ENCODE measurements around the gene R3HCC1L.
A peak's percentile ranks its signal among the peaks of the same experiment; 100 is the strongest.

The R3HCC1L gene

GRCh38 chr10:98134431-98135221 is at the start of gene R3HCC1L:
TSS of gene R3HCC1L (plus strand) at chr10:98134657. CDS start at chr10:98208115, 73,458 bp downstream.
- peak; percentile 96 for DNase-seq

GRCh38 chr10:98085238-98085637 is 49.2 kb upstream of the R3HCC1L start:
- DNase-seq = no peak

GRCh38 chr10:98086837-98087708 is 47.4 kb upstream of the R3HCC1L start:
- no peak for DNase-seq

- DNase-seq = no peak
Measured at GRCh38 chr10:98088186-98088971, 46.1 kb upstream of the R3HCC1L start.

GRCh38 chr10:98090822-98091221 is 43.6 kb upstream of the R3HCC1L start:
- no peak for DNase-seq

GRCh38 chr10:98096316-98096715 is 38.1 kb upstream of the R3HCC1L start:
- no peak for DNase-seq

GRCh38 chr10:98096731-98097130 is 37.7 kb upstream of the R3HCC1L start:
- DNase-seq = no peak

GRCh38 chr10:98097175-98097574 is 37.3 kb upstream of the R3HCC1L start:
- DNase-seq = no peak

GRCh38 chr10:98097616-98098015 is 36.8 kb upstream of the R3HCC1L start:
- no peak for DNase-seq

GRCh38 chr10:98098247-98098646 is 36.2 kb upstream of the R3HCC1L start:
- no peak for DNase-seq

- DNase-seq = no peak
Measured at GRCh38 chr10:98100476-98100875, 34.0 kb upstream of the R3HCC1L start.

GRCh38 chr10:98101366-98101765 is 33.1 kb upstream of the R3HCC1L start:
- DNase-seq = no peak

GRCh38 chr10:98104125-98104524 is 30.3 kb upstream of the R3HCC1L start:
- no peak for DNase-seq

GRCh38 chr10:98106531-98106930 is 27.9 kb upstream of the R3HCC1L start:
- DNase-seq = no peak

- no peak for DNase-seq
Measured at GRCh38 chr10:98107644-98108430, 26.6 kb upstream of the R3HCC1L start.

GRCh38 chr10:98110356-98110755 is 24.1 kb upstream of the R3HCC1L start:
- no peak for DNase-seq

GRCh38 chr10:98115031-98115787 is 19.2 kb upstream of the R3HCC1L start:
- no peak for DNase-seq

GRCh38 chr10:98119891-98120290 is 14.6 kb upstream of the R3HCC1L start:
- DNase-seq = no peak

GRCh38 chr10:98125940-98126631 is 8.4 kb upstream of the R3HCC1L start:
- no peak for DNase-seq

GRCh38 chr10:98128802-98129201 is 5.7 kb upstream of the R3HCC1L start:
- DNase-seq = no peak

- no peak for DNase-seq
Measured at GRCh38 chr10:98131619-98132018, 2.8 kb upstream of the R3HCC1L start.

All from activated CD4-positive, alpha-beta T cell treated with anti-CD3 and anti-CD28 coated beads, Interleukin-2, Interleukin-6, amounts not matched to agents 100 ng/mL and 50 ng/mL, durations not matched to agents 16 hours and 8 hours (primary cell).